Breast epithelium (tissue), 3 donors: ENCODE results near the gene SDSL.

Experiments
- POLR2A ChIP-seq: fragments of 450-650 bp; IDR thresholded peaks from one replicate; pipeline ENCODE4 v1.6.1; 2016; ENCODE audit warnings: antibody characterized with exemption, mild to moderate bottlenecking, moderate library complexity
- TF ChIP-seq, protein P1 (sequence below), 3 donors: fragments of 450-650 bp; IDR thresholded peaks; one replicate each; pipeline ENCODE4 v1.5.1; 2016 to 2017; ENCODE audit warnings: antibody characterized with exemption in 3 of 3, mild to moderate bottlenecking in 3 of 3, moderate library complexity in 3 of 3

DNA sequence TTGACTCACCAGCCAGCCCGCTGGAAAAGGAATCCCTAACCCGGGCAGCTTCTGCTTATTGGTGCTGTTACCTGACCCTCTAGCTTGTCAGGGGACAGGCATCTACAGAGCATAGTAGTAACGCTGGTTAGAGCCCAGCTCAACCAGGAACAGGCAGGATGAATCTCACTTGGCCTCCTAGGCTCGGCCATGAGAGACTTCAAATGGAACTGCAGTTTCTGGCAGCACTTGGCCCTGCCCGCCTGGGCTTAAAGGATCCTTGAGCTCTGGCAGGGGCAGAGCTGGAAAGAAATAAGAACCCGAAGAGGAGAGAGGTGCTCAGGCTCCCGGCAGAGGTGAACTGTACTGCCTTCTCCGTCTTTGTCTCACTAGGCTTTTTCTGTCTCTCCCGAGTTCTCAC is 51.8 kb downstream of the SDSL start:
- TF ChIP-seq, protein P1, sequence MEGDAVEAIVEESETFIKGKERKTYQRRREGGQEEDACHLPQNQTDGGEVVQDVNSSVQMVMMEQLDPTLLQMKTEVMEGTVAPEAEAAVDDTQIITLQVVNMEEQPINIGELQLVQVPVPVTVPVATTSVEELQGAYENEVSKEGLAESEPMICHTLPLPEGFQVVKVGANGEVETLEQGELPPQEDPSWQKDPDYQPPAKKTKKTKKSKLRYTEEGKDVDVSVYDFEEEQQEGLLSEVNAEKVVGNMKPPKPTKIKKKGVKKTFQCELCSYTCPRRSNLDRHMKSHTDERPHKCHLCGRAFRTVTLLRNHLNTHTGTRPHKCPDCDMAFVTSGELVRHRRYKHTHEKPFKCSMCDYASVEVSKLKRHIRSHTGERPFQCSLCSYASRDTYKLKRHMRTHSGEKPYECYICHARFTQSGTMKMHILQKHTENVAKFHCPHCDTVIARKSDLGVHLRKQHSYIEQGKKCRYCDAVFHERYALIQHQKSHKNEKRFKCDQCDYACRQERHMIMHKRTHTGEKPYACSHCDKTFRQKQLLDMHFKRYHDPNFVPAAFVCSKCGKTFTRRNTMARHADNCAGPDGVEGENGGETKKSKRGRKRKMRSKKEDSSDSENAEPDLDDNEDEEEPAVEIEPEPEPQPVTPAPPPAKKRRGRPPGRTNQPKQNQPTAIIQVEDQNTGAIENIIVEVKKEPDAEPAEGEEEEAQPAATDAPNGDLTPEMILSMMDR (IDR thresholded peaks at IDR 0.05): no peak
- no peak for TF ChIP-seq POLR2A
